Upper lobe of left lung (tissue), 6 donors: Measurements from ENCODE around the gene DNAJC28. TPM values are rescaled to one million over a fixed set of nuclear protein-coding genes. Genes with fewer than 3 reads are reported as not detected.

ENCODE experiments used
- ATAC-seq, 2 donors: fragments of 200-7000 bp; cut with Tn5 transposase; one replicate each; pipeline ENCODE4 v1.9.1; 2022; ENCODE audit warnings: mild to moderate bottlenecking in 2 of 2, moderate library complexity in 2 of 2; ENCODE audit not compliant: low FRiP score in 2 of 2
- DNase-seq, 2 donors: peaks; one replicate each; pipeline ENCODE4 v3.0.0-alpha.2; 2019 to 2020
- H3K27ac ChIP-seq, 4 donors: fragments of 200-600 bp; sonication (generic); one replicate each; pipeline ENCODE4 v1.5.1; 2016 to 2019
- H3K27me3 ChIP-seq, 4 donors: fragments of 200-600 bp; sonication (generic); one replicate each; pipeline ENCODE4 v1.5.1; 2017 to 2019
- H3K36me3 ChIP-seq, 4 donors: fragments of 200-600 bp; sonication (generic); one replicate each; pipeline ENCODE4 v1.5.1; 2016 to 2019
- H3K4me1 ChIP-seq, 4 donors: fragments of 200-600 bp; sonication (generic); one replicate each; pipeline ENCODE4 v1.5.1; 2018 to 2019
- H3K4me3 ChIP-seq, 4 donors: fragments of 200-600 bp; sonication (generic); one replicate each; pipeline ENCODE4 v1.5.1; 2017 to 2019; ENCODE audit warnings: mild to moderate bottlenecking in 2 of 4, moderate library complexity in 1 of 4
- H3K9me3 ChIP-seq, 4 donors: fragments of 200-600 bp; sonication (generic); one replicate each; pipeline ENCODE4 v1.5.1; 2018 to 2019
- CTCF ChIP-seq, 6 experiments: fragments of 450-650 bp in 4 of 6; fragments of 200-600 bp in 2 of 6; sonication (generic) in 2 of 6; IDR thresholded peaks; one replicate each; pipeline ENCODE4 v1.5.1; 2016 to 2019; ENCODE audit warnings: antibody characterized with exemption in 6 of 6
- EP300 ChIP-seq, 4 donors: sonication (generic); formaldehyde crosslinking; IDR thresholded peaks; one replicate each; pipeline ENCODE4 v1.5.1; 2017; ENCODE audit warnings: antibody characterized with exemption in 4 of 4, control low read depth in 2 of 4
- POLR2A ChIP-seq, 4 donors: fragments of 450-650 bp; IDR thresholded peaks; one replicate each; pipeline ENCODE4 v1.5.1; 2016 to 2017; ENCODE audit warnings: antibody characterized with exemption in 4 of 4, mild to moderate bottlenecking in 2 of 4
- POLR2AphosphoS5 ChIP-seq, 2 donors: sonication (generic); formaldehyde crosslinking; IDR thresholded peaks; one replicate each; pipeline ENCODE4 v1.5.1; 2017; ENCODE audit warnings: antibody characterized with exemption in 2 of 2
- WGBS, 2 donors: methylation state at CpG; one replicate each; pipeline ENCODE4 v1.1.5; 2017 to 2018; 5-methylcytosine and 5-hydroxymethylcytosine counted together
- total RNA-seq, 6 donors: library from RNA; depleted of rRNA in 4 of 6; stranded (reverse); fragments of >200 nt in 4 of 6; gene quantifications; one replicate each; pipeline versions ENCODE4 v1.1.0 to v1.2.1, GENCODE V29; 2016 to 2021
- donor health status: DM: no; HTN: no; CAD: no; lungs with moderate emphysema.
- donor health status: DM: no; HTN: yes; CAD: no; lungs with severe emphysema.

Gene DNAJC28
- total RNA-seq, 6 donors from 2014 or later, result 0.55 to 3.1 (median 1.6) TPM

DNA sequence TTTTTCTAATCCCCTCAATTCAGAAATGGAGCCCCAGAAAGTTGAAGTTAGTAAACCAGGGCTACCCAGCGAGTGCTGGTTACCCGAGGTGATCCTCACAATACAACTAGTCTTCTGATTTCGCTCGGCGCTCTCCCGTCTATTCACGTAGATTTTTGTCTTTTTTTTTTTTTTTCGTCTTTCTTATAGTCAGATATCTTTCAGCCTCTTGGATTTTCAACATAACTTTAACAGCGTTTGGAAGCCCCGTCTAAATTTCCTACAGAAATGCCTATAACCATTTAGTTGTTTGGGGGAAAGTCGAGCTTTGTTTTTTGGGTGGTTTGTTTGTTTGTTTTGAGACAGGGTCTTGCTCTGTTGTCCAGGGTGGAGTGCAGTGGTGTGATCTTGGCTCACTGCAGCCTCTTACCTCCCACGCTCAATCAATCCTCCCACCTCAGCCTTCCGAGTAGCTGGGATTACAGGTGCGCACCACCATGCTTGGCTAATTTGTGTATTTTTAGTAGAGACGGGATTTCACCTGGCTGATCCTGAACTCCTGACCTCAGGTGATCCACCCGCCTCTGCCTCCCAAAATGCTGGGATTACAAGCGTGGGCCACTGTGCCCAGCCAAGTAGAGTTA, 10.9 kb downstream of the DNAJC28 start:
- WGBS, 2 donors, result 28 to 31% methylated on average over 17 of the region's 17 CpGs
- ATAC-seq, result no peak
- Histone ChIP-seq H3K4me3 (peak overlapping the region; percentile 33 to 96 (median 92)), H3K9me3 (no peaks in the 10 kb centered on the region), H3K27me3 (no peaks in the 10 kb centered on the region), H3K27ac (peak overlapping the region; percentile 93 to 98 (median 98)), H3K4me1 (peaks cover 13 to 19% (median 16%) of the 10 kb centered on the region in 4 donors), H3K36me3 (no peaks in the 10 kb centered on the region)
- no peak for DNase-seq
- TF ChIP-seq CTCF (IDR thresholded peaks at IDR 0.05), result no peak
- no peak for TF ChIP-seq EP300 (IDR thresholded peaks at IDR 0.05)
- no peak for TF ChIP-seq POLR2A (IDR thresholded peaks at IDR 0.05)
- no peak for TF ChIP-seq POLR2AphosphoS5 (IDR thresholded peaks at IDR 0.05)

- peak within 1 kb of the TSS; percentile 89 to 96 (median 92) for H3K4me3 ChIP-seq
- WGBS, 2 donors, result 0 to 1% methylated on average over 21 to 46 of the region's 93 CpGs
- H3K9me3 ChIP-seq, result no peaks in the 10 kb centered on the region
- peak; percentile 41 to 98 (median 86) for TF ChIP-seq POLR2A (IDR thresholded peaks at IDR 0.05)
- peak; percentile 87 to 98 for TF ChIP-seq POLR2AphosphoS5 (IDR thresholded peaks at IDR 0.05)
- peak; percentile 47 to 84 (median 66) for TF ChIP-seq CTCF (IDR thresholded peaks at IDR 0.05)
- TF ChIP-seq EP300 (IDR thresholded peaks at IDR 0.05), result peak in 1 of 4 donors; percentile 21
- no peaks in the 10 kb centered on the region for H3K27me3 ChIP-seq
- ATAC-seq, result peak; percentile 98 to 99
- H3K4me1 ChIP-seq, result peaks cover 13 to 19% (median 16%) of the 10 kb centered on the region in 4 donors
- no peaks in the 10 kb centered on the region for H3K36me3 ChIP-seq
- peak within 1 kb of the TSS; percentile 93 to 98 (median 98) for H3K27ac ChIP-seq
- DNase-seq, result peak; percentile 96 to 99
Observed at GRCh38 chr21:33479679-33480480, 11.6 kb downstream of the DNAJC28 start, which contains the start of gene TMEM50B. TSS of gene TMEM50B (minus strand) at chr21:33479974. CDS start at chr21:33468885, 11,089 bp downstream.

DNA sequence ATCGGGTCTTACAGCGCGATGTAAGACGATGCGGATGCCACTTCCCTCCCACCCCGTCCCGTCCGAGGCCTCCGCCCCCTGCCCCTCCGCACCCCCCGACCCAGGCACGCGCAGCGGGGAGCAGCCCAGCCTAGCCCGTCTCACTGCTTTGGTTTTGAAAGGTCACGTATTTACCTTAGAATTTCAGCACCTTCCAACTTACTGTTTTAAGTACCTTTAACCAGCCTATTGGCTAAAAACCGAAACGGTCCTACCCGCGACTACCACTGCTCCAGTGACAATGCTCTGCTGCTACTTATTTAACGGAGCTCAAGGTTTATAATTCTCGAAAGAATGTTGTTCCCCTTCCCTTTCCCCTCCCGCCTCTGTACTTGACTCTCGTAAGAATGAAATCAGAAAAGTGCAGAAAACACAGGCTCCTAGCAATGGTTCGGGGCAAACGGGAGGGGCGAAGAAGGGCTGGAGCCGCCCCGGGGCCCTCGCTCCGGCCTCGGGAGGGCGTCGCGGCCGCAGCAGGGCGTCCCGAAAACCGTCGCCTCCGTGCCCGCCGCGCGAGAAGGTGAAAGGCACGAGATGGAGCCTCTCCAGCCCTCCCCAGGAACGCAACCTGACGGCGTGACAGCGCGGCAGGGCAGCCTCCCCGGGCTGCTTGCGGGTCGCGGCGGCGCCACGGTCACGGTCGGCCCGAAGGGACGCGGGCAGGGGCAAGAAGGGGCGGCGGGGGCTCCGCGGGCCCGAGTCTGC, 12.4 kb downstream of the DNAJC28 start:
- H3K27ac ChIP-seq, result peak overlapping the region; percentile 93 to 98 (median 98)
- H3K36me3 ChIP-seq, result no peaks in the 10 kb centered on the region
- ATAC-seq (peak; percentile 0 to 52), DNase-seq (peak; percentile 28 to 88)
- no peaks in the 10 kb centered on the region for H3K9me3 ChIP-seq
- 0 to 1% methylated on average over 24 to 46 of the region's 68 CpGs for WGBS, 2 donors
- H3K4me1 ChIP-seq, result peaks cover 13 to 19% (median 16%) of the 10 kb centered on the region in 4 donors
- H3K4me3 ChIP-seq, result peak overlapping the region; percentile 89 to 96 (median 92)
- H3K27me3 ChIP-seq, result no peaks in the 10 kb centered on the region
- TF ChIP-seq CTCF (IDR thresholded peaks at IDR 0.05) (peak in 2 of 6 experiments; percentile 13 to 31), POLR2A (IDR thresholded peaks at IDR 0.05) (no peak)

GRCh38 chr21:33478182-33478581, 13.3 kb downstream of the DNAJC28 start:
- Histone ChIP-seq H3K4me3 (peak overlapping the region in 3 of 4 donors; percentile 90 to 96 (median 93)), H3K27me3 (no peaks in the 10 kb centered on the region), H3K36me3 (no peaks in the 10 kb centered on the region), H3K4me1 (peaks cover 13 to 19% (median 16%) of the 10 kb centered on the region in 4 donors), H3K27ac (peak overlapping the region in 3 of 4 donors; percentile 97 to 98 (median 98)), H3K9me3 (no peaks in the 10 kb centered on the region)
- ATAC-seq (no peak), DNase-seq (no peak)
- WGBS, 2 donors, result 62 to 68% methylated on average over 9 of the region's 9 CpGs
- TF ChIP-seq EP300 (IDR thresholded peaks at IDR 0.05) (no peak), POLR2A (IDR thresholded peaks at IDR 0.05) (no peak), POLR2AphosphoS5 (IDR thresholded peaks at IDR 0.05) (no peak), CTCF (IDR thresholded peaks at IDR 0.05) (no peak)
